H1 (cell line): ENCODE results near the gene OCEL1. TPM values are rescaled to one million over a fixed set of nuclear protein-coding genes. Genes with fewer than 3 reads are reported as not detected.

ENCODE experiments used
- CTCF ChIA-PET: fragments of 300-600 bp; sonication (Branson Sonifier 250); formaldehyde crosslinking; loops from one replicate; lab custom pipeline; 2021; ENCODE audit not compliant: partially characterized antibody; lab: Charles Lee
- POLR2A ChIA-PET: fragments of 300-600 bp; sonication (Branson Sonifier 250); formaldehyde crosslinking; loops from one replicate; lab custom pipeline; 2021; ENCODE audit warnings: inconsistent platforms; ENCODE audit not compliant: partially characterized antibody; lab: Charles Lee
- DNase-seq, 2 experiments: peaks; one replicate each; pipeline versions ENCODE4 v3.0.0 to v3.0.0-alpha.2; 2010 to 2022; ENCODE audit warnings: low spot score in 2 of 2, low read depth in 1 of 2, mixed read lengths in 1 of 2
- FAIRE-seq: peaks from 2 replicates; lab custom pipeline; 2011; peaks lifted over from hg19 to GRCh38; lab: Jason Lieb, UNC
- H2AFZ ChIP-seq: 2 replicates; pipeline ENCODE4 v1.8.1; 2012; ENCODE audit warnings: low read length, inconsistent platforms
- H2AK5ac ChIP-seq: 2 replicates; pipeline ENCODE4 v1.6.1; 2013; ENCODE audit warnings: low read depth, low read length
- H2BK120ac ChIP-seq: replicated peaks from 2 replicates; pipeline ENCODE3; 2013; ENCODE audit warnings: low read depth, low read length, inconsistent platforms
- H2BK12ac ChIP-seq: 2 replicates; pipeline ENCODE4 v1.6.1; 2013; ENCODE audit warnings: low read depth, low read length
- H2BK15ac ChIP-seq: 2 replicates; pipeline ENCODE4 v1.6.1; 2013; ENCODE audit warnings: low read length
- H2BK20ac ChIP-seq: 2 replicates; pipeline ENCODE4 v1.6.1; 2013; ENCODE audit warnings: low read length
- H2BK5ac ChIP-seq: 2 replicates; pipeline ENCODE4 v1.6.1; 2013; ENCODE audit warnings: low read depth, low read length
- H3K14ac ChIP-seq: 2 replicates; pipeline ENCODE4 v1.6.1; 2013; ENCODE audit warnings: inconsistent platforms; ENCODE audit not compliant: insufficient read length
- H3K18ac ChIP-seq: 2 replicates; pipeline ENCODE4 v1.6.1; 2013; ENCODE audit warnings: low read length; ENCODE audit errors: extremely low read depth
- H3K23ac ChIP-seq: 2 replicates; pipeline ENCODE4 v1.6.1; 2013; ENCODE audit warnings: inconsistent platforms; ENCODE audit not compliant: insufficient read length
- H3K23me2 ChIP-seq: 2 replicates; pipeline ENCODE4 v1.6.1; 2013; ENCODE audit warnings: low read depth, low read length
- H3K27ac ChIP-seq: 2 replicates; pipeline ENCODE4 v1.6.1; 2011; ENCODE audit warnings: low read depth, low read length, inconsistent platforms
- H3K27me3 ChIP-seq, 4 experiments: replicated peaks in 1 of 4; 1 replicate in 1 of 4; 2 replicates in 3 of 4; pipeline versions ENCODE4 v1.6.1 to v1.8.1; 2011 to 2013; ENCODE audit warnings: low read length in 3 of 4, mild to moderate bottlenecking in 3 of 4, inconsistent platforms in 2 of 4, mixed read lengths in 2 of 4, moderate library complexity in 1 of 4; ENCODE audit not compliant: control insufficient read depth in 3 of 4, insufficient read depth in 3 of 4; ENCODE audit errors: extremely low read depth in 1 of 4
- H3K36me3 ChIP-seq, 4 experiments: 2 replicates each; pipeline versions ENCODE4 v1.6.1 to v1.8.1; 2011 to 2013; ENCODE audit warnings: mild to moderate bottlenecking in 4 of 4, low read length in 3 of 4, moderate library complexity in 2 of 4, control low read depth in 1 of 4, inconsistent platforms in 1 of 4; ENCODE audit not compliant: insufficient read depth in 4 of 4, control insufficient read depth in 2 of 4
- H3K4ac ChIP-seq: replicated peaks from 2 replicates; pipeline ENCODE3; 2013; ENCODE audit warnings: low read length, low read depth, mixed read lengths, inconsistent platforms; ENCODE audit not compliant: insufficient read length
- H3K4me1 ChIP-seq, 4 experiments: replicated peaks in 1 of 4; 1 replicate in 1 of 4; 2 replicates in 3 of 4; pipeline versions ENCODE4 v1.6.1 to v1.8.1; 2011 to 2013; ENCODE audit warnings: low read length in 3 of 4, inconsistent platforms in 2 of 4, mixed read lengths in 1 of 4; ENCODE audit not compliant: insufficient read depth in 4 of 4, control insufficient read depth in 3 of 4
- H3K4me2 ChIP-seq, 2 experiments: 2 replicates each; pipeline versions ENCODE4 v1.6.1 to v1.8.1; 2011 to 2013; ENCODE audit warnings: low read depth in 2 of 2, low read length in 2 of 2, control low read depth in 1 of 2, inconsistent platforms in 1 of 2, mild to moderate bottlenecking in 1 of 2; ENCODE audit not compliant: insufficient read depth in 1 of 2
- H3K4me3 ChIP-seq, 4 experiments: fragments of 200-600, 300-600 bp in 1 of 4; sonication (generic), shearing (Covaris generic), sonication (Bioruptor Twin) in 1 of 4; 2 replicates each; pipeline versions ENCODE4 v1.5.1 to v1.8.1; 2011 to 2016; ENCODE audit warnings: low read length in 4 of 4, low read depth in 3 of 4, control low read depth in 2 of 4, inconsistent platforms in 2 of 4, mild to moderate bottlenecking in 2 of 4, mixed read lengths in 1 of 4, moderate library complexity in 1 of 4; ENCODE audit not compliant: insufficient read depth in 2 of 4; ENCODE audit errors: extremely low read depth in 1 of 4
- H3K56ac ChIP-seq: replicated peaks from 2 replicates; pipeline ENCODE3; 2013; ENCODE audit warnings: low read depth, mild to moderate bottlenecking, mixed read lengths, low read length, inconsistent platforms; ENCODE audit not compliant: insufficient read length
- H3K79me1 ChIP-seq: 2 replicates; pipeline ENCODE4 v1.6.1; 2013; ENCODE audit warnings: low read depth, low read length, control low read depth
- H3K79me2 ChIP-seq, 2 experiments: 2 replicates each; pipeline versions ENCODE4 v1.6.1 to v1.8.1; 2012 to 2013; ENCODE audit warnings: low read length in 2 of 2, mild to moderate bottlenecking in 2 of 2, inconsistent platforms in 1 of 2; ENCODE audit not compliant: insufficient read depth in 2 of 2, control insufficient read depth in 1 of 2
- H3K9ac ChIP-seq, 4 experiments: replicated peaks in 1 of 4; 1 replicate in 1 of 4; 2 replicates in 3 of 4; pipeline versions ENCODE4 v1.6.1 to v1.8.1; 2011 to 2013; ENCODE audit warnings: low read depth in 3 of 4, low read length in 3 of 4, control low read depth in 2 of 4, mild to moderate bottlenecking in 2 of 4, moderate library complexity in 2 of 4, inconsistent platforms in 1 of 4; ENCODE audit errors: extremely low read depth in 1 of 4
- H3K9me3 ChIP-seq, 2 experiments: 2 replicates each; pipeline versions ENCODE4 v1.6.1 to v1.8.1; 2012 to 2013; ENCODE audit warnings: mild to moderate bottlenecking in 2 of 2, moderate library complexity in 2 of 2, control low read depth in 1 of 2, inconsistent platforms in 1 of 2, low read depth in 1 of 2, low read length in 1 of 2, mixed read lengths in 1 of 2; ENCODE audit not compliant: insufficient read depth in 2 of 2
- H4K20me1 ChIP-seq, 2 experiments: replicated peaks in 1 of 2; 2 replicates each; pipeline versions ENCODE3 to v1.8.1; 2011 to 2013; ENCODE audit warnings: inconsistent platforms in 2 of 2, low read length in 2 of 2, mild to moderate bottlenecking in 1 of 2; ENCODE audit not compliant: insufficient read depth in 2 of 2, control insufficient read depth in 1 of 2
- H4K5ac ChIP-seq: 2 replicates; pipeline ENCODE4 v1.6.1; 2013; ENCODE audit warnings: low read length, low read depth, mixed read lengths, inconsistent platforms; ENCODE audit not compliant: insufficient read length
- H4K8ac ChIP-seq: 2 replicates; pipeline ENCODE4 v1.8.0; 2013; ENCODE audit warnings: mild to moderate bottlenecking, moderate library complexity, low read length, inconsistent platforms; ENCODE audit not compliant: insufficient read depth; ENCODE audit errors: extremely low read depth
- H4K91ac ChIP-seq: replicated peaks from 2 replicates; pipeline ENCODE3; 2013; ENCODE audit warnings: low read length, mixed read lengths, inconsistent platforms; ENCODE audit not compliant: insufficient read length
- ASH2L ChIP-seq: fragments of 200-600, 300-600 bp; sonication (generic); IDR thresholded peaks from one replicate; pipeline ENCODE4 v1.7.1; 2017; ENCODE audit warnings: low read length
- CBX5 ChIP-seq: fragments of 300-800, 300-1000 bp; sonication (generic); IDR thresholded peaks from 2 replicates; pipeline ENCODE4 v1.7.1; 2016; ENCODE audit warnings: antibody characterized with exemption, low read length, low read depth
- GABPA ChIP-seq: IDR thresholded peaks from 2 replicates; pipeline ENCODE4 v1.6.1; 2011; ENCODE audit warnings: mild to moderate bottlenecking, low read length, moderate library complexity, borderline replicate concordance; ENCODE audit not compliant: insufficient read depth
- MAFK ChIP-seq: IDR thresholded peaks from 2 replicates; pipeline ENCODE4 v1.6.1; 2012; ENCODE audit warnings: low read depth, mild to moderate bottlenecking, improper control_type of control experiment, low read length
- RAD21 ChIP-seq, 2 experiments: IDR thresholded peaks in 1 of 2; conservative IDR thresholded peaks in 1 of 2; 2 replicates each; pipeline ENCODE4 v1.6.1; 2011; ENCODE audit warnings: low read depth in 2 of 2, low read length in 2 of 2, improper control_type of control experiment in 1 of 2, inconsistent platforms in 1 of 2, mild to moderate bottlenecking in 1 of 2, moderate library complexity in 1 of 2
- RNF2 ChIP-seq: fragments of 200-900, 300-1000 bp; sonication (generic); IDR thresholded peaks from 2 replicates; pipeline ENCODE4 v1.7.1; 2016; ENCODE audit warnings: borderline replicate concordance, low read depth, mild to moderate bottlenecking, antibody characterized with exemption, low read length; ENCODE audit not compliant: poor library complexity, severe bottlenecking; ENCODE audit errors: missing control alignments
- RXRA ChIP-seq: IDR thresholded peaks from 2 replicates; pipeline ENCODE4 v1.6.1; 2011; ENCODE audit warnings: low read depth, mild to moderate bottlenecking, low read length, moderate library complexity; ENCODE audit not compliant: insufficient read depth
- SP1 ChIP-seq: IDR thresholded peaks from 2 replicates; pipeline ENCODE4 v1.6.1; 2011; ENCODE audit warnings: low read depth, low read length
- SP2 ChIP-seq: IDR thresholded peaks from 2 replicates; pipeline ENCODE4 v1.6.1; 2012; ENCODE audit warnings: mild to moderate bottlenecking, low read length, inconsistent platforms
- YY1 ChIP-seq: IDR thresholded peaks from 2 replicates; pipeline ENCODE4 v1.6.1; 2011; ENCODE audit warnings: low read depth, mild to moderate bottlenecking, low read length
- WGBS, 2 experiments: shearing (Covaris generic) in 1 of 2; methylation state at CpG; one replicate each; pipeline versions ENCODE4 v1.1.6 to v1.1.7; 2013 to 2015; ENCODE audit warnings: low lambda C conversion rate in 2 of 2, mixed read lengths in 2 of 2, inconsistent platforms in 1 of 2, low coverage in 1 of 2, missing lambda C conversion rate in 1 of 2; ENCODE audit not compliant: insufficient replicate concordance in 2 of 2, insufficient coverage in 1 of 2, insufficient read length in 1 of 2; ENCODE audit errors: extremely low coverage in 1 of 2, missing lambda C conversion rate in 1 of 2; 5-methylcytosine and 5-hydroxymethylcytosine counted together
- polyA plus RNA-seq, 7 experiments: library from polyadenylated mRNA; depleted of rRNA in 3 of 7; stranded (reverse) in 5 of 7; unstranded in 2 of 7; fragments of >200 nt in 5 of 7; fragments of 200-250 nt in 2 of 7; gene quantifications; 1 replicate in 5 of 7; 2 replicates in 1 of 7; 4 replicates in 1 of 7; pipeline versions ENCODE4 v1.2.1 to v1.2.3, GENCODE V29; 2011 to 2013; ENCODE audit warnings: missing spikeins in 2 of 7, mixed read lengths in 2 of 7
- total RNA-seq: library from RNA; stranded (reverse); fragmentation: NEBNext Ultra II Directional; extraction: Animal tissue kit (Norgen Biotek cat#: 25700); gene quantifications from 2 replicates; pipeline ENCODE4 v1.2.1, GENCODE V29; 2021

The OCEL1 gene
- total and polyA plus RNA-seq, 2 of the 8 experiments (the other 6 are each of a cell fraction or from before 2014, with no cell fraction given) = 13.3 to 32.6 TPM

- Histone ChIP-seq H2BK120ac (no peak overlapping the region), H3K56ac (no peak overlapping the region), H3K14ac (no peak overlapping the region), H3K4me2 (no peak overlapping the region), H3K27me3 (no peaks in the 10 kb centered on the region), H2BK5ac (peak overlapping the region; percentile 56; the same call in 1 of the 2 replicates), H4K5ac (peak overlapping the region; percentile 55), H3K9ac (no peak overlapping the region), H2BK20ac (no peak overlapping the region), H3K23ac (no peak overlapping the region), H3K79me2 (no peaks in the 10 kb centered on the region), H4K20me1 (peaks cover 0 to 2% of the 10 kb centered on the region in 2 experiments), H4K8ac (no peak overlapping the region; the same call in 1 of the 2 replicates), H3K4me3 (no peak overlapping the region), H3K4me1 (peaks cover 0 to 13% (median 7%) of the 10 kb centered on the region in 4 experiments; a peak in 5 of 7 replicates), H3K9me3 (no peaks in the 10 kb centered on the region), H4K91ac (no peak overlapping the region), H2BK15ac (no peak overlapping the region), H3K23me2 (no peaks in the 10 kb centered on the region), H3K18ac (no peak overlapping the region), H3K79me1 (no peaks in the 10 kb centered on the region; the same call in 1 of the 2 replicates), H3K36me3 (peaks cover 2 to 30% (median 15%) of the 10 kb centered on the region in 4 experiments), H2AFZ (no peak overlapping the region), H2AK5ac (no peak overlapping the region), H2BK12ac (no peak overlapping the region), H3K27ac (no peak overlapping the region), H3K4ac (no peak overlapping the region)
- DNase-seq = peak; percentile 54 to 80
- peak; percentile 39 for FAIRE-seq
- ChIA-PET POLR2A (interaction anchor here (1.1 to 2.9 kb wide), 5 partner anchors 10 to 77 kb away, joined by 3 to 9 read pairs (median 6); partner anchors contain the start of genes ANKLE1 and USE1), CTCF (interaction anchor here (0.6 to 2.8 kb wide), 26 partner anchors 9 to 556 kb away, joined by 3 to 36 read pairs (median 4); partner anchors contain the start of genes ABHD8, ANKLE1, BABAM1 and USHBP1)
- WGBS, 2 experiments = 88% methylated on average over 26 of the region's 27 CpGs; no CpG with 5 or more reads in 1 of the 2 experiments
- TF ChIP-seq GABPA (no peak), SP2 (no peak), ASH2L (no peak), RXRA (no peak), YY1 (no peak), SP1 (no peak), RNF2 (no peak), CBX5 (no peak), RAD21 (IDR thresholded peaks at IDR 0.05 in 1 of 2, conservative IDR thresholded peaks at IDR 0.05 in 1 of 2; ENCODE audit: low read depth in 2 of 2, low read length in 2 of 2) (peak; percentile 78 to 85), MAFK (no peak)
These were observed 20.5 kb upstream of the OCEL1 start for GRCh38 chr19:17205237-17206140.
